EL (cell line): Measurements from ENCODE around the gene NCDN.

Experiments used
- DNase-seq: peaks from one replicate; pipeline ENCODE4 v3.0.0-alpha.2; 2016

The NCDN gene, protein sequence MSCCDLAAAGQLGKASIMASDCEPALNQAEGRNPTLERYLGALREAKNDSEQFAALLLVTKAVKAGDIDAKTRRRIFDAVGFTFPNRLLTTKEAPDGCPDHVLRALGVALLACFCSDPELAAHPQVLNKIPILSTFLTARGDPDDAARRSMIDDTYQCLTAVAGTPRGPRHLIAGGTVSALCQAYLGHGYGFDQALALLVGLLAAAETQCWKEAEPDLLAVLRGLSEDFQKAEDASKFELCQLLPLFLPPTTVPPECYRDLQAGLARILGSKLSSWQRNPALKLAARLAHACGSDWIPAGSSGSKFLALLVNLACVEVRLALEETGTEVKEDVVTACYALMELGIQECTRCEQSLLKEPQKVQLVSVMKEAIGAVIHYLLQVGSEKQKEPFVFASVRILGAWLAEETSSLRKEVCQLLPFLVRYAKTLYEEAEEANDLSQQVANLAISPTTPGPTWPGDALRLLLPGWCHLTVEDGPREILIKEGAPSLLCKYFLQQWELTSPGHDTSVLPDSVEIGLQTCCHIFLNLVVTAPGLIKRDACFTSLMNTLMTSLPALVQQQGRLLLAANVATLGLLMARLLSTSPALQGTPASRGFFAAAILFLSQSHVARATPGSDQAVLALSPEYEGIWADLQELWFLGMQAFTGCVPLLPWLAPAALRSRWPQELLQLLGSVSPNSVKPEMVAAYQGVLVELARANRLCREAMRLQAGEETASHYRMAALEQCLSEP

DNA sequence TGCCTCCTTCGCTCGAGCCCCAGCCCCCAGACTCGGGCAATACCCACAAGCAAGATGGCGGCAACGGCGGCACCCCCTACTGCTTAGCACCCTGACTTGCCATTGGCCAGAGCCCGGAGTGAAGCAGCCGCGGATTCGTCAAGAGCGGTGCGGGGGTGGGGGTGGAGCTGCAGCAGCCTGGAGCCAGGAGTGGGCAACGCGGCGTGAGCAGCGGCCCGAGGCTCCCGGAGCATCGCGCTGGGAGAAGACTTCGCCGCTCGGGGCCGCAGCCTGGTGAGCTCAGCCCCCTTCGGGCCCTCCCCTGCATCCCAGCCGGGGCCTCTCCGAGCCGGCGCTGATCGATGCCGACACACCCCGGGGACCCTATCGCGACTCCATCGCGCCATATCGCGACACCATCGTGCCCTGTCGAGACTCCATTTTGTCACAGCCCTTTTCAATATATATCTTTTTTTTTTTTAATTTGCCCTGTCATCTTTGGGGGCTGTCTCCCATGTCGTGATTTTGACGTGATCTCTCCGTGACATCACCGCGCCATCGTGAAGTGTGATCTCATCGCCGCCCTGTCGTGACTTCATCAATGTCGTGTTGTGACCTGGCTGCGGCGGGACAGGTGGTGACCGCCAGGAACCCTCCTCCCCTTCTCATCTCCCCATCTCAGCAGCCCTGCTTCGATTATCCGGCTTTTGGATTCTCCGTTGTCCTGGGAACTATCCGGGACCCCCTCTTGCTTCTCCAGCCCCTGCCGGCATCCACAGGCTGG is at the start of gene NCDN:
TSS of gene NCDN (plus strand) at position 189 of the 763 bp plus-strand sequence. CDS start at position 581, 392 bp downstream.
- peak; percentile 98 for DNase-seq

DNA sequence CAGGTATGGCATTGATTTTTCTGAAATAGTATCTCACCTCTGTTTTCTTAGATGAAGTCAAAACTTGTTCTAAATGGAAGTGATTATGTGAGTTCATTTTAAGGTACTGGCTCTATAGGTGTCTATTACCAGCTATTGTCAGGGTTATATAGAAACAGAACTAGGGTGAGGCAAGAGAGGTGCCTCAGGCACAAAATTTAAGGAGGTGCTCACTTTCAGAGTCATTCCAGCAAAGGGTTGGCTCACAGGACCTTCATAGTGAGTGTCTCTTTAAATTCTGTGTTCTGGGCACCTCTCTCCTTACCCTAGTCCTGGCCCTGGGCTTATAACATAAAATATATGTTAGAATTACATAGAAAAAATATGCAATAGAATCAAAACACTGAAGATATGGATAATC is 49.7 kb upstream of the NCDN start:
- DNase-seq = no peak

DNA sequence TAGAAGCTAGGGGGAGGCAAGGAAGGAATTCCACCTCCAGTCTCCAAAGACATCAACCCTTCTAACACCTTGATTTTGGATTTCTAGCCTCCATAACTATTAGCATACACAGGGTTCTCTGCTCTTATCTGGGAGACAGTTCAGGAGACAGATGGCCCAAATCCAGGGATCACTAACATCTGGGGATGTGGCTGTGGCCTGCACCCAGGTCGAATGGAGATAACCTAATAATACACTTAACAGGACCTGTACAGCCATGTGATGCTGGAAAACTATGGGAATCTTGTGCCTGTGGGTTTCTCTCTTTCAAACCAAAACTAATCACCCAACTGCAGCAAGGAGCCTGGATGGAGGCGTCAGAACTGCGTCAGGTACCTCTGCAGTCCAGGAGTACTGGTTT is 48.0 kb upstream of the NCDN start:
- no peak for DNase-seq

DNA sequence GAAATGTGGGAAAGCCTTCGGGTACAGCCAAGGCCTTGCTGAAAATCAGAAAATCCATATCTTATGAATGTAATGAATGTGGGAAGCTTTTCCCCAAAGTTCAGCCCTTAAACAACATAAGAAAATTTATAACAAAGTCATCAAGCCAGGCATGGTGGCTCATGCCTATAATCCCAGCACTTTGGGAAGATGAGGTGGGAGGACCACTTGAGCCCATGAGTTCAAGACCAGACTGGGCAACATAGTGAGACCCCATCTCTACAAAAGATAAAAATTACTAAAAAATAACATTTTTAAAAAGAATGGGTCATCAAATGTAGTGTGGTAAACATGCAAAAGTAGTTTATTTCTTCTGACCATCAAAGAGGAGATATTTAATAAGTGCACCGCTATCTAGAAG is 46.3 kb upstream of the NCDN start:
- no peak for DNase-seq

DNA sequence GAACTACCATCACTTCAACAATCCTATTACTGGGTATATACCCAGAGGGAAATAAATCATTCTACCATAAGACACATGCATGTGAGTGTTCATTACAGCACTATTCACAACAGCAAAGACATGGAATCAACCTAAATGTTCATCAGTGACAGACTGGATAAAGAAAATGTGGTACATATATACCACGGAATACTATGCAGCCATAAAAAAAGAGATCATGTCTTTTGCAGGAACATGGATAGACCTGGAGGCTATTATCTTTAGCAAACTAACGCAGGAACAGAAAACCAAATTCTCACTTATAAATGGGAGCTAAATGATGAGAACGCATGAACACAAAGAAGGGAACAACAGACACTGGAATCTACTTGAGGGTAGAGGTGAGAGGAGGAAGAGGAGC is 39.4 kb upstream of the NCDN start:
- DNase-seq = no peak

DNA sequence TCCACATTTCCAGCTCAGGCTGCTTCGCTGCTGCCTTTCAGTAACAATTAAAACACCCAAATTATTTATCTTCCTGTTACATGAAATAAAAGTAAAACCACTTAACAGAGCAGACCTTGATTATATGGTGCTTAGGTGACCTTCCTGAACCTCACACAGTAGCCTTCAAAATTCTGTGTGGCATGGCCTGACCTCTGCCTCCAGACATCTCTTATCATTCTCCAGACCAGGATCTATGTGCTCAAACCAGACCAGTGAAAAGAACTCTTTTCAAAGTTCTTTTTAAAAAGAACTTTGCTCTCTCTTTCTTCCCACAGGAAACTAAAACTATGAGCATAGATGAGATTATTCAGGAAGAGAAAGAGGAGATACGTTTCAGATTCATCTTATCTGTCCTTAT is 38.2 kb upstream of the NCDN start:
- DNase-seq = no peak

DNA sequence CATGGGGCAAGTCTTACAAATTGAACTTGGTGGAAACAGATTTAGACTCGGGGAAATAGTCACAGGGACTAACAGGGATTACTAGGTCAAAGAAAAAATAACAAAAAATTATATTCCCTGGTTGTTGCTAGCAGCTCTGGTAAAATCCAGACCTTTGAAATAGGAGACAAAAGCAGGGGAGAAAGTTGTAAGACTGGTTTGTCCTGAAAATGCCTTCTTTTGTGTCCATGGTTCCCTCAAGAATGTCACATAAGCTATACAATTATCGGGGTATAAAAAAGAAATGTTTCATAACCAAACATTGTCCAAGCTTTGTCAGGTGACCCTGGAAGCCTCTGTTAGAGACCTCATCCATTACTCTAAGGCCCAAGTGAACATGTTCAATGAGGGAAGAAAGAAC is 33.5 kb upstream of the NCDN start:
- DNase-seq = no peak

DNA sequence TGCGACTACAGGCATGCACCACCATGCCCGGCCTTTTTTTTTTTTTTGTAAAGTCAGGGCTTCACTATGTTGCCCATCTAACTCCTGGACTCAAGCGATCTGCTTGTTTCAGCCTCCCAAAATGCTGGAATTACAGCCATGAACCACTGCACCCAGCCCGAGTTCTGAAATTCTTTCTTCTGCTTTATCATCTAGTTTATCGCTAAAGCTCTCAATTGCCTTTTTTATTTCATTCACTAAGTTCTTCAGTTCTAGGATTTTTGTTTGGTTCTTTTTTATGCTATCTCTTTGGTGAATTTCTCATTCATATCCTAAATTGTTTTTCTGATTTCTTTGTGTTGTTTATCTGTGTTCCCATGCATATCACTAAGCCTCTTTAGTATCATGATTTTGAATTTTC is 27.4 kb upstream of the NCDN start:
- no peak for DNase-seq

DNA sequence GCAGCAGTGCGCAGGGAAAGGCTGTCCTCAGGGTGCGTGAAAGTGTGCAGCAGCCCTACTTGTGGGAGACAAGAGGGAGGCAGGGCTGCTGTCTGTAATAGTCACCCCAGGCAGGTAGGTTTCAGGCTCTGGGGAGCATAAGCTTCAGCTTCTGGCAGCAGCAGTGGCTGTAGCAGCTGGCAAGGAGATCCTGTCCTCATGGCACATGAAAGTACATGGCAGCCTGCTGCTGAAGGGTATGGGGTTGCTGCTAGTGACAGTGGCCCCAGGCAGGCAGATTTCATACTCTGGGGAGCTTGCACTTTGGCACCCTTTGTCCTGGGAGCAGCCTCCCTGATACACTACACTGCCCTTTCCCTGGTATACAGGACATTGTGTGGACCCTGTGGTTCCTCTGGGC is 26.7 kb upstream of the NCDN start:
- DNase-seq = no peak

DNA sequence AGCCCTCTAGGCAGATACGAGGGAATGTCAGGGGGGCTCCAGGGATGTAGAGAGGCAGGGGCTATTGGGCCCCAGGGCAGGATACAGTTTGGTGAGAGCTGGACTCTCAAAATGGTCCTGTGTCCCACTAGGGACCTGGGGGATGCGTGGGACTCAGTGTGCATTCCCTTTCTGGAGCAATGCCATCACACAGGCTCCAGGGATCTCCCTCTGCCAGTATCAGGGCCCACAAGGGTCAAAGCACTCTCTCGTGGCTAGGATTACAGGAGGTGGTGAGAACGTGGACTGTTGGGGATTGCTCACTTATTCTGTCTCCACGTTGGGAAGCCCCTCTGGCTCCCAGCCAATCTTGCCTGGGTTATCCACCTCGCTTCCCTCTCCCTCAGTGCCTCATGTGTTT is 26.2 kb upstream of the NCDN start:
- DNase-seq = no peak

DNA sequence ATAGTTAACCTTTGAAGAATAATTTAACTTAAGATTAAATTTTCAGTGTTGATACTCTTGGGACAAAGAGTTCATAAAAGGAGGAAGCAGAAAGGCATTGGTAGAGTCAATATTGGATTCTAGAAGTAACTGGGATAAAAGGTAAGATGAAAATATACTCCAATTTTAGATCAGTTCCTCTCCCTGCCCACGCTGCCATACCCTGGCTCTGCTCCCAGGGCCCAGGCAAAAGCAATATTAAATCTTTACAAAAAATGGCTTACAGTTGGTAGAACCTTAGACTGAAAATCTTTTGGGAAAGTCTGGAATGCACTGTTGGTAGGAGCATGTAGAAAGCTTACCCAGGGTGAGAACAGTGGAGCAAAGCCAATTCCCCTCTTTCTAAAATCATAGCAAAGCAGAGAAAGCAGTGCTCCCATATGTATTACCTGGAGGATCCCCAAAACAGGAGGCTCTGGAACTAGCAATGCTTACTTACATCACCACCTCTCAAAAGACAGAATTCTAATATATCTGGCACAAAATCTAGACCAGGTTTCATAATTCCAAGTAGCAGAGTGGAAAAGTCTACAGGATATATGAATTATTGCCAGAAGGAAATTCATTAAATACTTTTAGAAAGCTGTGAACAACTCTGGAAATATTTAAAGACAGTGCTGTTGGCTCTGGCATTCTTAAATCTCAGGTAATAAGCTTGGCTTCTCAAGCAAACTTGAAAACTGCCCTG is 24.9 kb upstream of the NCDN start:
- DNase-seq = peak; percentile 14

DNA sequence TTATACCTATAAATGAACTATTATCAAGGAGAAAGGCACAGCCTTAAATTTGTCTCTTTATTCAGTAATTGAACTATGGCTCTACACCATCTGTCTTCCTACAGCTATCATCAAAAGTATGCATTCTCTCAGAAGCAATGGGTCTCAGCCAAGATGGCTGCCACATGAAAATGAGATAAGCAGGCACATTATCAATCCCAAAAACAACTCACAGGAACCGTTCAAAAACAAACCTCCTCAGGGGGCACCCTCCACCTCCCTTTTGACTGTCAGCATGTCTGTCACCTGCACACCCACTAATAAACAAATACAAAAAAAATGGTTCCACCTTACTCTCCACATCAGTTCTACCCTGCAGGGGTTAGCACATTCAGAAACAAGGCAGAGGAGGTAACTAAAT is 24.0 kb upstream of the NCDN start:
- no peak for DNase-seq

DNA sequence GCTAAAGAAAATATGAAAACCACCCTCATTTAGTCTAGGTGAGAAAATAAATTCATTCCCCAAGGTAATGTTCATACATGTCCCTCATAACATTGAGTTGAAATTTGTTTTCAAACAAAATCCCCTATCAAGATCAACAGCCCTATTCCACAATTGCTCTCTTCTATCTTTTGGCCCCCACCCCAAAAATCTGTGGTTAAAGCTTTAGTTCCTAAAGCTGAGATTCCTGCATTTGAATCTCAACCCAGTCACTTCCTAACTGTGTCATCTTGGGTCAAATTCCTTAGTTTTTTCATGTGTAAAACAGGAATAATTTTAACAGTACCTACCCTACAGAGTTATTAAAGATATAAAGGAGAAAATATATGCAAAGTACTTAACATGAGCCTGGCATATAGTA is 22.4 kb upstream of the NCDN start:
- DNase-seq = peak; percentile 6

DNA sequence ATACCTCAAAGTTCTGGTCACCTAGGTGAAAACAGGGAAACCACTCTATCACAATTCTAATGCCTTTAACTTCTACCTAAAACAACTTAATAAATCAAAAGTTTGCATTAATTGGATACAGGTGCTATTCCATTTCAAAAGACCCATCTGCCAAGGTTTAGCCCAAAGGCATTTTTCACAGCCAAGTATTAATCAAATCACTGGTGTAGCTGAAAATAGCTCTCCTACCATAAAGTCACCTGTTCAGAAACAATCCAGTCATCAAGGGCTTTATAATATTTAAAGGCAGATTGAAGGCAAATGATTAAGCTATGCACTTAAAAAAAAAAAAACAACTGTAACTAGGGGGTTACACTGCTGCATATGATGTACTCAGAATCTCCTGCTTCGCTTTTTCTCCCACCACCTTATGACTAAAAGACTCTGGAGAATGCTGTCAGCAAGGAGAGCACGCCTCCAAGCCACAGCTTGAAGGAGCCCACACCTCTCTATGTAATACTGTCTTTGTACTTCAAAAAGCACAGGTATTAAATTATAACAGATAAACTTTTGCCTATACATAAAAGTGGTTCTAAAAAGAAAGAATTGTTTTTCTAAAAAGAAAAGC is 20.9 kb upstream of the NCDN start:
- no peak for DNase-seq

DNA sequence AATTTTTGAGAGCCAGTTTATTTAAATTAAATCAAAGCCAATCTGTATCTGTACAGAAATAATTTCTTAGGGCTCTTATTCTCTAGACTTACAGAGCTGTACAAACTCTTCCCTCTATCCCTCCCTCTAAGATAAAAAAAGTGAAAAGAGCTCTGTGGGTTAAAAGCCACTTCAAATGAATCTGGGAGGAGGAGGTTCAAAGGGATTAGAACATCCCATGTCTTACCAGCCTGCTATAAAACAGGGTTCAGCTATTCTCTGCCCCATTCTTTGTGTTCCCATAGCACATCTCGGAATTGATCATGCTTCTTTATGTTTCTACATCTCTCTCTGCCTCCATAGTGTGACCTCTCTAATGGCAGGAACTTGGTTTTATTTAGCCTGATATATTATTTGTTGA is 19.8 kb upstream of the NCDN start:
- DNase-seq = no peak

DNA sequence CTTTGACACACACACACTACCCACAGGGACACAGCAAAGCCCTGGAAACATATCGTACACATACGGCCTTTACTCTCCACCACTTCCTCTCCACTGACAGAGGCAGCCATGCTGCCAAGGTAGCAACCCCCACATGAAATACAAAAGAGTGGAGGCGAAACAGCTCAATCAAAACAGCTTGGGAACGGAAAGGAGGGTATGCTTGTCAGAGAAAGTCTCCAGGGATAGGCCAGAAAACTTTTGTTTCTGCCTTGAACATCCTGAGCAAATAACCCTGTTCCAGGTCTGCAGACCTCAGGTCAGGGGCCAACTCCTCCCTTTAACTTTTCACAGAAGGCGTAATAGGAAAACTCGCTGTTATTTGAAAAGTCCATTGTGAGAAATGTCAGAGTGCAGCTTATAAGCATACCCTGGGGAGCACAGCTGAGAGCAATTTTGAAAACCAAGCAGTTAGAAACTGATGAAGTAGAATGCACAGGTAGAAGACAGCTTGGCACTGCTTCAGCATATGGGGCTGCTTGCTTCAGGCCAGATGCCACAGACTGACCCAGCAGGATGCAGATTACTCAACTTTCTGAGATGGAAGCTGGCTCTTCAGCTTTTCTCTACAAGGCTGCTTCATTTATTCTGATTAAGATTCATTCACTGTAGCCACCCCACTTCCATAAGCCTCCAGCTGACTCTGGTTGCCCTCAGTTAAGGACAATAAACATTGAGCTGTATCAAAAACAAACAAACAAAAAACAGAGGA is 18.4 kb upstream of the NCDN start:
- peak; percentile 52 for DNase-seq

DNA sequence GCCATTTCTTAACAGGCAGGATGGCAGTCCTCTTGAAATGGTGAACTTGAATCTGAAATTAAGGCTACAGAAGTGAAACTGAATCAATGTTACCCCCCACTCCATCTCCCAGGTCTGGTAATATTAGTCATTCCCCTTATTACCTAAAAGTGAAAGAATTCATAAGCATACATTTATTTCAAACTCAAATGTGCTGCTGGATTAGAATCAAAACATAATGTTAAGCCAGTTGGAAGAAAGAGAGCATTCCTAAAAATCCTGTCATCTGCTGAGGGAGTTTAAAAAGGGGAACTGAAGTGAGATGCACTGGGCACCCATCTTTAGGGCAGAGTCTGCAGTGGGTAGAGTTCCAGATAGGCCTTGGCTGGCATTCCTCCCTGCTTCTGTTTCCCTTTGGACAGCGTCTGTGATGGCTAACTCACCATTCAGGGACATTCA is 17.8 kb upstream of the NCDN start:
- peak; percentile 75 for DNase-seq

DNA sequence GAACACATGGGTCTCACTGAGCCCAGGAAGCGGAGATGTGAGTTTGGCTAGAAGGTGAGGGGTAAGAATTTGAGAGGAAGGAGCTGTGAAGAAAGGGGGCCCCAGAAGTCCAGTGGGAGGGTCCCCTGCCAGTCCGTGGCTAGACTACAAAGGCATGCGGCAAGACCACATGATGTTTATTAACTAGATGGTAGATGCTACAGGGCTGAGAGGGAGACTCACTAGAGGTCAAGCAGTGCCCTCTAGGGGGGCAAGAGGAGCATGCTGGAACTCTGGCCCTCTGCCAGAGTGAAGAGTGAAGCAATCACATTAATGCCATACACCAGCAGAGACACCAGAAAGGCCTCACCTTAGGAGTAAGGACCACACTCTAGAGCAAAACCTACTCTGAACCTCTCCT is 12.6 kb upstream of the NCDN start:
- DNase-seq = peak; percentile 57

DNA sequence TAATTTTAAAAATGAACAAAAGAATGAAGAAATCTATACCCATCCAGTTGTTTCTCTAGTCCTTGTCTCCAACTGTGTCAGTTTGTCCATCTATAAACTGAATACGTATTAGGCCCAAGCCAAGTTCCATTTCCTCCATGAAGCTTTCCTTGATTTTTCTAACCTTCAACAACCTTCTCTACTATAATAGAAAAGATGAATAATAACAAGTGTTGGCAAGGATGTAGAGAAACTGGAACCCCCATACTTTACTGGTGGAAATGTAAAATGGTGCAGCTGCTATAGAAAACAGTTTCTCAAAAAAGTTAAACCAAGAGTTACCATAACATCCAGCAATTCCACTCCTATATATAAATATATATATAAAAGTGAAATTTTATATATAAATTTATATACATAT is 11.0 kb upstream of the NCDN start:
- no peak for DNase-seq

DNA sequence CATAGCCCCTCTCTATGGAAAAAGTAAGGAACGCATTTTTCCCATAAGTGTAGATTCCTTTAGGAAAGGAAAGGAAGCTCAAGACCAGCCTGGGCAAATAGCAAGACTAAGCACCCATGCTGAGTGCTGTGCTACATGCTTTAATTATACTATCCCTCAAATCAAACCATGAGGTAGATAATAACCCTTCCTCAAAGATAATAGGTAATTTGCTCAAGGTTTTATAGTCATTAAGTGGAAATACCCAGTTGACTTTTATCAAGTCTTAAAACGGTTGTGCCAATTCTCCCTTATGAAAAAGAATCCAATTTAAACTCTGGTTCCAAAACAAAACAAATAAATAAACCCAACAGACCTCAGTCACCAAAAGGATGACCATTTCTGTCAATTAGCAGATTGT is 3.7 kb upstream of the NCDN start:
- DNase-seq = no peak

DNA sequence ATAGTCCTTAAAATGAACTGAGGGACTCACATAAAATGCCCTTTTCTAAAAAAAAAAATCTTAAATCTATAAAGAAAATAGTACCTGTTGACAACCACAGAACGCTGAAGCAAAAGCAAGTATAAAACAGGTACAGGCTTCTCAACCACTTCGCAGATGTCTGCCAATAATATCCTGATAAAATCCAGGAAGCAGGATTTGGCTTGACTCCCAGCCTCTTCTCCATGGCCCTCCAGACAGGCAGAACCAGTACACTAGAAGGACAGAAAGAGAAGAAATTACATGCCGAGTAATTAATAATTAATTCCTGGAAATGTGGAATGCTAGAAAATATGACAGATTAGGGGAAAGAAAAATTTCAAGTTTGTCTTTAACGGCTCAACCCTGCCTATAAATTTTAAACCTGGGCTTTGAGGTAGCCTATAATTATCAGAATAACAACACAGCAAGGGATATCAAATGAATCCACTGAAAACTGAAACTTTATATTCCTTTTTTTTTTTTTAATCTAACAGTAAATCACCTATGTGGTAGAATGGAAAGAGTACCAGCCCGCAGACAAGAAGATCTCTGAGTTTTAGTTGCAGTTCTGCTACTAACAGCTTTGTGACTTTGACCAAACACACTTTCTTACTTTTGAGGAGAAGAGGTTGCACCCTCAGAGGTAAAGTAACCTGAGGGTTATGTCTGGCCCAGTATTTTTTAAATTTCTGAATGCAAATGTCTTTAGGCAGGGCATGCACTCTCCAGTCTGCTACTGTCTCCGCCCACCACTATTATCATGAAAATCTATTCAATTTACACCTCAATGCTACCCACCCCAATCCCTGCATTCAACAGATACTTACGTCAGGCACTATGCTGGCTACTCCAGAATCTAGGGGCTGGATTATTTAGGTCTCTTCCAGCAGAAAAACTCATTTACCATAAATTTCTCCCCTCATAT is 3.1 kb upstream of the NCDN start:
- no peak for DNase-seq
